ENCODE results near the gene RB1.
A peak's percentile ranks its signal among the peaks of the same experiment; 100 is the strongest.
"Not testable (repeated sequence)": the region's sequence is repeated elsewhere in the genome, so short reads cannot be mapped to it uniquely, and the experiment has no call there.

The RB1 gene

DNA sequence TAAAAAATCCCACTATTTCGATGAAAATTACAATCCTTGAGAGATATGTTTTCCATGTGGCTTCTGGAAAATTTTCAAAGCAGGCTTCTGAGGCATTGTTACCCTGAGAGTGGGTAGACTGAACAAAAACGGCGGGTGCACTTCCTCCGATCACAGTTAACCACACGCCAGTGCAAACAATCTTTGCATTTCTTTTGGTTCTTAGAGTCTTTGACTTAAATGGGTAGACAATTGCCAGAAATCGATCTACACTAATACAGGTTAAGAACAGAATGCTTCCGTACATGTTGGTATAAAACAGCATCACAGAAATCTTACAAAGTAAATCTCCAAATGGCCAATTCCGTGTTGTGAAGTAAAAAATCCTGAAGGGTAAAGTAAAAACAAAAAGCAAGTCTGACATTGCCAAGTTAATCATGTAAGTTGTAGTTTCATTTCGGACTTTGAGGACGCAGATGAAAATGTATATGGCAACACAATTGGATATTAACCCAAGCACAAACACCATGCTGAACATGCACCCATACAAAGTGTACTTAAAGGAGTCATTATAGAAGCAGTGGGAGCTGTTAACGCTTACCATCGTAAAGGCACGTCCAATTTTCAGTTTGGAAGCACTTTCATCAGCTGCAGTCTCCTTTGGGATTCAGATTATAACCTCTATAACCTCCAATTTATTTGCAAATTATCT lies 108.4 kb downstream of the RB1 start:
- DNase-seq = no peak

DNA sequence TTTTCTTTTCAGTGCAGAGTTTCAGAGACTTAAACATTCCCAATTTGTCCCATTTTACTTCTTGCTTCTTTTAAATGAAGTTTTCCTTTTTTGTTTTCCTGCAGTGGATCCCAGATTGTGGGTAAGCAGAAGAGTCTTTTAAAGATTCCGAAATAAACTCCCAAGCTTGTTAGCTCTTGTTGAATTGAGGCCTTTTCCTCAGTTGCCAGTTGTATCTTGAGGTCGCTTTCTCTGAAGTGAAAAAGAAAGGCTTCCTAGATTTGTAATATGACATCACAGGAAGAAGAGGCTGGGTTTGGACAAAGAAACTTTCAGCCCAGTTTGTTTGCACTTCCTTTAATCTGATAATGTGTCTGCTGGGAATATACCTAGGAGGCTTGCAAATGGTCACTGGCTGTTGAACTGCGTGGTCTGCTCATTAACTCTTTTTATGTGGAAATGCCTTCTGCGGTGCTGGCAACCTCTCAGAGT lies 109.4 kb downstream of the RB1 start, which contains the start of gene LPAR6:
Gene LPAR6 (minus strand): TSS at position 233 of the 471 bp plus-strand sequence. CDS start 690 bp downstream, outside the sequence.
- DNase-seq = peak; percentile 63

DNA sequence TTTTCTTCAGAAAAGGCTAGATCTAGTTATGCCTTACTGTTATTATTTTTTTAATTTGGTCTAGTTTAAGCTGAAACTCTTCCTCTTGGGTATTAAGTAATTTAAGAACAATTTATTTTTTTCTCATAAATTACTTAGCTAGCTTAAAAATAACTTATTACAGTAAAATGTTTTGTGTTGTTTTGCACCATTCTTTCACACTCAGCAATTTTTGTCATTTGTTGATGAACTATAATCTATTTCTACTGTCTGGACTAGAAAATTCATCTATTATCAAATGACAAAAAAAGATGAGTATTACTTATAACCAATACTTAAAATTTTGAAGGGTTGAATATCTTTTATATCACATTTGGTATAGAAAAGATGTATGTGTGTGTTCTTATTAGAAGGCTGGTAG lies 111.0 kb downstream of the RB1 start:
- no peak for DNase-seq

DNA sequence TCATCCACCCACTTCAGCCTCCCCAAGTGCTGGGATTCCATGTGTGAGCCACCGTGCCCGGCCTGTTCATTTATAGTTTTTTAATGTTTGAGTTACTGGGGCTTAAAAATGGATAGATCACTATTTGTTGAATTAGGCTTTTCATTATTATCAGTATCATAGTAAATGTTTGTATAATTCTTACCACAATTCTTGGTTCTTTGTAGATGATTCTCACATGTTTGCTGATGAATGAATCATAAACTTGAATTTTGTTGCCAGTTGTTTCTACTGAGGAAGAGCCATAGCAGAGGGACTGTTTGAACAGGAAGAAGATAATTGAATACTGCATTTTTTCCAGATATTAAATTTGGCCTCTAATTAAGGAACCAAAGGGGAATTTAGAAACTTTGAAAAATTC lies 112.0 kb downstream of the RB1 start:
- no peak for DNase-seq

DNA sequence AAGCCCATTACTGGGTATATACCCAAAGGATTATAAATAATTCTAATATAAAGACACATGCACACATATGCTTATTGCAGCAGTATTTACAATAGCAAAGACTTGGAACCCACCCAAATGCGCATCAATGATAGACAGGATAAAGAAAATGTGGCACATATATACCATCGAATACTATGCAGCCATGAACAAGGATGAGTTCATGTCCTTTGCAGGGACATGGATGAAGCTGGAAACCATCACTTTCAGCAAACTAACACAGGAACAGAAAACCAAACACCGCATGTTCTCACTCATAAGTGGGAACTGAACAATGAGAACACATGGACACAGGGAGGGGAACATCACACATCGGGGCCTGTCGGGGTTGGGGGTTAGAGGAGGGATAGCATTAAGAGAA lies 118.5 kb downstream of the RB1 start:
- DNase-seq = not testable (repeated sequence)

DNA sequence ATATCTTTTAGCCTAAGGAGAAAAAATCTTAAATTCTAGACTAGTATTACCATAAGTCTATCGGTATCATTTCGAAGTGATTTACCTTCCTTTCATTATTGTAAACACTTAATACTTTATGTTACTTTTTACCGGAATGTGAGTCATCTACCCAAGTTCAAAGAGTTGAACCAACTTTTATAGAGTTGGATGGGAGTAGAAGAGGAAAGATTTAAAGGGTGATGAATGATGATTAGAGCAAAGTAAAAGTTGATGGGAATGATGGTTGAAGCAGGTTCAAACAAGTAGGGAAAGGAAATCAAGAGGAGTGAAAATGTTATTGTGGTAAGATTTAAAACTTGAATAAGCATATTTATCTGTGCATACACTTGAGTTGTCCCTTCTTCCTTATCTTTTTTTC lies 120.7 kb downstream of the RB1 start:
- DNase-seq = no peak

DNA sequence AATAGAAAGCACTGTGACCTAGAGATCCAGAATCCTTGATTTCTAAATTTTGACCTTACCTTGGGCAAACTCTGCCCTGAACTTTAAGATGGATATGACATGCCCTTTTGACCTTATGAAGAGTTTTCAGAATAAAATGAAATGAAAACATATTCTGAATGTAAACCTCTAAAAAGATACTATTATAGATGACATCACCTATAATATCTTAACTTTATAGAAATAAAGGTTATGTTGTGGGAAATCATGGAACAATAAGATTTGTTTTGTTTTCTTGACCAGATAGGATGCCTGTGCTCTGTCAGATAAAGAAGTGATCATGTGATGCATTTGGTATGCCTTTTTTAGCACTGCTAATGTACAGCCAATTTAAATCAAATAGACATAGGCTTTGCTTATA lies 122.5 kb downstream of the RB1 start:
- no peak for DNase-seq

DNA sequence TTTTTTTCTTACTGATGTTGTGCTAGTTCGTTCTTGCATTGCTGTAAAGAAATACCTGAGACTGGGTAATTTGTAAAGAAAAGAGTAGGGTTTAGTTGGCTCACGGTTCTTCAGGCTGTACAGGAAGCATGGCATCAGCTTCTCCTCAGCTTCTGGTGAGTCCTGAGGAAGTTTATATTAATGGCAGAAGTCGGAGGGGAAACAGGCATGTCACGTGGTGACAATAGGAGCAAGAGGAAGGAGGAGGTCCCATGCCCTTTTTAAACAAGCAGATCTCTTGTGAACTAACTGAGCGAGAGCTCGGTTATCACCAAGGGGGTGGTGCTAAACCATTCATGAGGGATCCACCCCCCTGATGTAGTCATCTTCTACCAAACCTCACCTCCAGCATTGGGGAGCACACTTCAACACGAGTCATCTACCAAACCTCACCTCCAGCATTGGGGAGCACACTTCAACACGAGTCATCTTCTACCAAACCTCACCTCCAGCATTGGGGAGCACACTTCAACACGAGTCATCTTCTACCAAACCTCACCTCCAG lies 123.3 kb downstream of the RB1 start:
- DNase-seq = not testable (repeated sequence)

DNA sequence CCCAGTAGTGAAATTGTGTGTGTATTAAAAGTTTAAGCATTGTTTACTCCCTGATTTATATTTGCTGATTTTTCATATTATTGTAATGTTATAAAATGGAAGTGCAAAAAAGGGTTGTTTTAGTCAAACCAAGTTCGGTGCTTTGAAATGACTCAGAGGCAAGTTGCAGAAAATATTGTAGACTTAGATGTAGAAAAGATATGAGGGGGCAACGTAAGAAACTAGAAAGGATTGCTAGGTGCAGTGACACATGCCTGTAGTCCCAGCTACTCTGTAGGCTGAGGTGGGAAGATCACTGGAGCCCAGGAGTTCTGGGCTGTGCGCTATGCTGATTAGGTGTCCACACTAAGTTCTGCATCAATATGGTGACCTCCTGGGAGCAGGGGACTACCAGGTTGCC lies 125.5 kb downstream of the RB1 start:
- no peak for DNase-seq

DNA sequence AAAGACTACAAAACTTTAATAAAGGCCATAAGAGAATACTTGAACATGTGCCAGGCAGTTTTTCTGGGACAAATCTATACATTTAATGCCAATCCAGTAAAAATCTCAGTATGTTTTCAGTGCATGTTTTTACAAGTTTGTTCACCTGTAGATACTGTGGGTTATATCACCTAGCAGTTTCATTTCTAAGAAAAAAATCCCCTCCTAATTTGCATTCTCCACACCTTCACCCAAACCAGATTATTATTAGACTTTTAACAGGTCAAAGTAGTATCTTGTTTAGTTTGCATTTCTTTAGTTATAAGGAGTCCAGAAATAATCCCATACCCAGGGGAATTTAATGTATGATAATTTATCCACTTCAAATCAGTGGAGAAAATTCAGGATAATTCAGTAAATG lies 126.3 kb downstream of the RB1 start:
- no peak for DNase-seq

DNA sequence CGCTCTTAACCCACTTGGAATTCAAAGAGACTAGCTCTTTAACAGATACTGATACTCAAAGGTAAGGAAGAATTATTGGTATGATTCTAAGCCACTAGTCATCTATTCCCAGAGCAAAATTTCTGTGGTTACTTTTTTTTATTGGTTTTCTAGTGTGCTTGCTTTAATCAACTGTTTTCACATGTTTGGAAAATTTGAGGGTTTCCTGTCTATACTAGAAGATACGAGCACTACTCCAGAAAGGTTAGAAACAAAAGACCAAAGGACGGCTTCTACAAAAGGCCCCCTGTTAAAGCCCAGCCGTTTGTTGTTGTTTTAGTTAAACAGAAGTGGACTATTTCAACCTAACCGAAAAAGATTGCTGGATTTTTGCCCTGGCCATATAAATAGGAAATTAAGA lies 127.9 kb downstream of the RB1 start:
- DNase-seq = no peak

DNA sequence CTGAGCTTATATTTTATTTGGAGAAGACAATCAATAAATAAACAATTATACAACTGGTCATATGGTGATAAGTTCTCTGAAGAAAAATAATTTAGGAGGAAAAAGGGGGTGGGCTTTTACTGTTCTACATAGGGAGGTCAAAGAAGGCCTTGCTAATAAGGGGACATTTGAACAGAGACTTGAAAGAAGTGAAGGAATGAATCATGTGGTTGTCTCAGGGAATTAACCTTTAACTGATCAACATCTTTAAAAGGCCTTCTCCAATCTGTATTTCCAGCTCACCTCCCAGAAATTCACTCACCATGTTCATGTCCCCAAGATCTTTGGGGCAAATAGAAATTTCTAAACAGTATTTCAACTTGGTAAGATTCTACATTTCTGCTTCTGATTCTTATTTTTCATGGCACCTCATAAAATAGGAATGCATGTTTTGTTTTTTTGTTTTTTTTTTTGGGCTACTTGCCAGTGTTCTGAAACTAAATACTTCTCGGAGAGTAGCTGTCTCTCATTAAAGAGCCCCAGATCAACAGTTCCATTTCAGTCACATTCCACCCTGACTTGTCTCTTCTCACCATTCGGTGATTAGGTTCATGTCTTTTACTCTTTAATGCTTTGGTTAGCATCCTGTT lies 128.6 kb downstream of the RB1 start:
- no peak for DNase-seq

DNA sequence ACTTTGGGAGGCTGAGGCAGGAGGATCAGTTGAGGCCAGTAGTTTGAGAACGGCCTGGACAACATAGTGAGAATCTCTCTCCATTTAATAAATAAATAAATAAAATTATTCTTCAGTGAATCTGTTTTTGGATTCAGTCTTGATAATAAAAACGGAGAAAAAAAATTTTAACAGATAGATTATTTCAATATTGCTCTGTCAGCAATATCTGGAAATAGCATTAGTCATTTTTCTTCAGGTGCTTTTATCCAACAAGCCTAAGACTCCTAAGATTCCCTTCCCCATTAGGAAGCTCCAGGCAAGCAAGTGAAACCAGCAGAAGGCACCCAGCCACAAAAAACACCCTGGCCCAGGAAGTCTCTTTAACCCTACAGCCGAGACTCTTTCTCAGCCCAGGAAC lies 130.6 kb downstream of the RB1 start:
- DNase-seq = no peak

DNA sequence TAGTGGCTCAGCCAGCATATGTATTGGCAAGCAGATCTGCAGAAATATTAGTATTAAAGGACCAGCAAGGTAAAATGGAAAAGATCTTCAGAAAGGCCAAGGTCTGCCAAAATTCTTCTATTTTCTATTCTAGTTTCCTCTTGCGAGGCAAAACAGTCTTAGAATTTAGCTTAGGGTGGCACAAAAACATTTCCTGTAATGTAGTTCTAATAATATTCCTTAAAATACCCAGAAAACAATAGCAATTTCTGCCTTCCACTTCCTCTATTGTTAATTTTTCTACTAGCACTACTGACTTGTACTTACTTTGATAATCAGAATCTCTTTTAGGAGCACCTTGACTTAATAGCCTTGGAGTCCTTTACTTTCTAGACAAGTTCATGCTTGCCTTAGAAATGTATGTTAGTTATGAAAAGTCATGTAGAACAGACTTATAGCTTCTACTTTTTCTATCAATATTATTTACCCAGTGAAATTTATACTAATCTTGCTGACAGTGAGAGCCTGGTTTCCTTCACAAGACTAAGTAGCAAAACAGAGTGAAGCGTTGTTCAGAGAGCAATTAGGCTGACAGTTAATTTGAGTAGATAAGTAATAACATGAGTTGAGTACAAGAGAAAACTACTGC lies 133.2 kb downstream of the RB1 start:
- DNase-seq = no peak

DNA sequence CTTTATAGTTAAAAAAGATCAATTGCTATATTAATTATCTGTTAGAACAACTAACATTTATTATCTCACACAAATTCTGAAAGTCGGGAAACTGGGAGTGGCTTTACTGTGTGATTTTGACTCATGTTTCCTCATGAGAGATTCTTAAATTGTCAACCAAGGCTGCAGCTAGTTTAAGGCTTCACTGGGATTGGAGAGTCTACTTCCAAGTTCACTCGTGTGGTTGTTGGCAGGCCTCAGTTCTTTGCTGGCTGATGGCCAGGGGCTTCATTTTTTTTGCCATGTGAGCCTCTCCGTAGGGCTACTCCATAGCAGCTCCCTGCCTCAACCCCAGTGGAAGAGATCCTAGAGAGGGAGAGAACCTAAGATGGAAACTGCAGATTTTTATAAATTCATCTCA lies 133.8 kb downstream of the RB1 start:
- DNase-seq = no peak

DNA sequence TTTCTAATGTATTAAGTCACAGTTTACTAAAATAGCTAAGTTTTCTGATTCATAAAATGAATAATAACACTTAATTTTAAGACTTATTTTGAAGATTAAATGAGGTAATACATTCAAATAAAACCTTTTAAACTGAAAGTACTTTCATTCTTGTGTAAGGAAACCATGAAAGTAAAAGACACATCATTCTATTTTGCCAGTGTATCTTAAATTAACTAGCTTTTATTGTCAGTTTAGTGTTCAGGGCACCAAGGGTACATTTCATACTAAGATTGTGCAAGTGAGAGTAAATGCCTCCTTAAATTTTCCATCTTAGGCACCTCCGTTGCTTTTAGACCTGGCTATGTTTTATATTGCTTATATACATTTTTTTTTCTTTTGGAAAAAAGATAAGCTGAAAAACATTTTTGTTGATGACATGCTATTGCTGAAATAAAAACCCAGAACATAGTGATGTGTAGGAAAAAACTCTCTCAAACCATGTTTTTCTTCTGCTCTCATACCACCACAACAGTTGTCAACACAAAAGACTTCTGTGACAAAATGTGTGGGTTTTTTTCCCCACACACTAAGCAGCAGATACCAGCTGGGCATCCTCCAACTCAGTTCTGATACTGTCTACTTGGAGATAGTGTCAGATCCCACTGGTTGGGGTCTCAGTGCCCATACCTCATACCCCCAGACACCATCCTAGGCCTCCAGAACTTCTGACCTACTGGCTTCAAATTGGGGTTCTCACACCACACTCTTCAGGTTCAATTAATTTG lies 140.1 kb downstream of the RB1 start:
- no peak for DNase-seq

DNA sequence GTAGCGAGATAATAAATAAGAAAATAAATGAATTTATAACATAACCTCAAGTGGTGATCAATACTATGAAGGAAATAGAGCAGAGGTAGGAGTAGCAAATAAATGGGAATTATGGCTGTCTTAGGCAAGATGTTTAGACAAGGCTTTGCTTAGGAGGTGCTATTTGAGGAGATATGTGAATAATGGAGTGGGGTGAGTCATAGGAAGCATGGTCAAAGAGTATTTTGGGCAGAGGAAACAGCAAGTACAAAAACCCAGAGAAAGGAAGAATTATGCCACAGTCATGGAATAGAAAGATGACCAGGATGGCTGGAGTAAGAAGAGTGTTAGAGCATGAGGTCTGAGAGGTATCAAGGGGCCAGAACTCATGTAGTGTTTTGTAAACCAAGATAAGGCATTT lies 142.9 kb downstream of the RB1 start:
- DNase-seq = no peak

DNA sequence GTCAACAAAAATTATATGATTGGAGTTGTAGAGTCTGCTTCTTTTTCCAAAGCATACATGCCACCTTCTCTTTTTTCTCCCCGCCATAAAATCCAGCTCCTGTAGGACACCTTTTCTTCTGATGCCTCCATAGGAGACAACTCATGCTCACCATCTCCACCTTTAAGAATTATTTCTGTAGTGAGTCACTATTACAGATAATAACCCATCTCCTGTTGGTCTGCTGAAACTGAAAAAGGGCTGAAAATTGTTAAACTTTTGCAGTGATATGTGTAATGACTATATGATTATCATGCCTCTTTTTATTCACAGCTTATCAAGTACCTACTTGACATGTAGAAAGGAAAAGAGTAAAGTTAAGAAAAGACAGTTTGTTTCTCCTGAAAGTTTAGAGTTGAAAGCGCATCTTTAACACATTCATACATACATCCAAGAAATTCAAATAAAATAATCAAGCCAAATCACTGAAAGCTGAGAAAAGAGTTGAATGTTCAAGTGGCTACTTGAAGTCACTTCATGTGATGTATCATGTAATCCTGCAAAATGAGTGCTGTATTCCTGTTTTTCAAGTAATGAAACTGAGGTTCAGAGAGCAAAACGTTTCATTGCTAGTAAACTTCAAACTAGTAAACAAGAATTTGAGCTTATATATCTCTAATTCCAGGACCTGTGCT lies 144.9 kb downstream of the RB1 start:
- DNase-seq = no peak

DNA sequence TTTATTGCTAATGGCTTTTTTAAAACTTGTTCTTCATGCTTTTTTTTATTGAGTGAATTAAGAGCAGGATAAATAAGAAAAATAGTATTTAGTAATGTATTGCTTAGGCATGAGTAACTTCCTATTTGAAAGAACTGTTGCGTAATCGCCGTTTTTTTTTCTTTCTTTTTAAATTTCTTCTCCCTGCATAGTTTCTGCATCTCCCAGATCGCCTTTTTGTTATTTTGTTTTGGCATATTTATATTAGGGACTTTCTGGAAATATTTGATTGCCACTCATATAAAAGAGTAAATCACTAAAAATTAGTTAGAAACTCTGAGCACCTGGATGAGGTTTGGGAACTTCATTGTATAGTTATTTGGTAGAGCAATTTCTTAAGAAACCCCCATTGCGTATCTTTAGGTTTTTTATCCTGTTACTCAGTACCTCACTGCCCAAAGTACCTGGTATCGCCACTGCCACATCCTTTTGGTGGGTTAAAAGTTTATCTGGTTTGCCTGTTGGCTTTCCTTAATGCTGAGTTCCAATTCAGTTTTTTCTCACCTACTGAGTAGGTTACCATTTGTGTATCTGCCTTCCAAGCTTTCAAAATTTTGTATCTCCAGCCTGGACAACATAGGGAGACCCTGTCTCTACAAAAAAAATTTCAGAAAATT lies 145.5 kb downstream of the RB1 start:
- DNase-seq = no peak

DNA sequence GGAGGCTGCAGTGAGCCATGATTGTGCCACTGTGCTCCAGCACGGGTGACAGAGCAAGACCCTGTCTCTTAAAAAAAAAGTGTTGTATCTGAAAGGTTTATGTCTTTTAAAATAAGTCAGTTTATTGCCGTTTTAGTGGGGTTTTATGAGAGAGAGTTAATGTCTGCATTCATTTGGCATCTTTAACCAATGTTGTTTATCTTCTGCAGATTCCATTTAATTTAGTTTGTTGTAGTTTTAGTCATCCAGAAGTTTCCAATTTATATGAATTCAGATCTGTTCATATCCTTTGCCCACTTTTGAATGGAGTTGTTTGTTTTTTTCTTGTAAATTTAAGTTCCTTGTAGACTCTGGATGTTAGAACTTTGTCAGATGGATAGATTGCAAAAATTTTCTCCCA lies 146.1 kb downstream of the RB1 start:
- DNase-seq = no peak

DNA sequence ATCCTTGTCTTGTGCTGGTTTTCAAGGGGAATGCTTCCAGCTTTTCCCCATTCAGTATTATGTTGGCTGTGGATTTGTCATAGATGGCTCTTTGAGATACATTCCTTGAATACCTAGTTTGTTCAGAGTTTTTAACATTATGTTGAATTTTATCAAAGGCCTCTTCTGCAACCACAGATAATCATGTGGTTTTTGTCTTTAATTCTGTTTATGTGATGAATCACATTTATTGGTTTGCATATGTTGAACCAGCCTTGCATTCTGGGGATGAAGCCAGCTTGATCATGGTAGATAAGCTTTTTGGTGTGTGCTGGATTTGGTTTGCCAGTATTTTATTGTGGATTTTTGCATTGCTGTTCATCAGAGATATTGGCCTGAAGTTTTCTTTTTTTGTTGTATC lies 147.6 kb downstream of the RB1 start:
- DNase-seq = not testable (repeated sequence)

DNA sequence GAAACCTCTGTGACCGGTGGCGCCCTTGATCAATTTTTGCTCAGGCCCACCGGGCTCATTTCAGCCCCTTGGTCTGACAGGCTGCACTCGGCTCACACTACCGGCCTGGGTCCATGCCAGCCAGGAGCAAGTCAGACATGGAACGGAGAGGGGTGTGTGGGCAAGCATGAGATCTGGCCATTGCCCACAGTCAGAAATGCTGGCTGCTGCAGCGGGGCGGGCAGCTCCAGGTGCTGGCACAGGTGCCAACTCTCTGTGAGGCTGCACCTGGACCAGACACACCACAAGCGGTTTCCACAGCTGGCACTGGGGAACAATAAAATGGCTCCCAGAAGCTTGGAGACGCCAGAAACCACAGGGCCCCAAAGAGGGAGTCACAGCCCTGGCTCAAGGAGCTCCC lies 153.0 kb downstream of the RB1 start:
- DNase-seq = no peak
